Measurements from ENCODE around the gene ZNF536.

DNA sequence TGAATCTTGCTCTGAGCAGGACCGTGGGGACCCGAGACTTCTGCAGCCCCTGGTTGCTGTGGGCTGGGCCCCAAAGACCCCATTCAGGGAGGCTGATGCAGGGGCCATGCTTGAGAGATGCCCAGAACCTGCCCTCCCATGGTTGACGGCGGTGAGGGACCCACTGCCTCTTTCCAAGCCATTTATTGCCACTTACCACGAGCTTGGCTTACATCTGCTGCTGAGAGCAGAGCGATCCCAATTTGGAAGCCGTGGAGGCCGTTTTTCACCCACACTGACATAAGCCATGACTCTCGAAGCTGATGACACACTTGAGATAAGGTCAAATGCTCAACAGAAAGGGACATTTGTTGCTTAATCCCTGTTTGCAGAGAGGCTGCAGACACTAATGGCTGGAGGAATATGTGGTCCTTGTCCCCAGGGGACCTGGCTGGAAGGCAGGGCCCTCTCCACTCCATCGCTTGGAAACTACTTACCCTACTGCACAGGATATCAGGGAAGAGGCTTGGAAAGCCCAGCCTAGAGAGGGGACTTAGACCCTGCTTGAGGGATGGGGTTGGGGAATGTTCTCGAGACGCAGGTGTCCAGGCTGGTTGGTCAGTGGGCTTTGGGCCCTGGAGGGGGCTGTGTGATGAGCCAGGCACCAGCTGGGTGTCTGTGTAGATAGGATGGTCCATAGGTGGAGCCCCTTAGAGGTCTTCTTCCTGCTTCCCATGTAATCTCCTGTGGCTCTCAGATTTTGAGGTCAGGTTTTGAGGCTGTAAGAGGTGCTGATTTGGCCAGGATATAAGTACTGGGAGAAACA, 15.3 kb downstream of the ZNF536 start:
- TF ChIP-seq, protein P1, sequence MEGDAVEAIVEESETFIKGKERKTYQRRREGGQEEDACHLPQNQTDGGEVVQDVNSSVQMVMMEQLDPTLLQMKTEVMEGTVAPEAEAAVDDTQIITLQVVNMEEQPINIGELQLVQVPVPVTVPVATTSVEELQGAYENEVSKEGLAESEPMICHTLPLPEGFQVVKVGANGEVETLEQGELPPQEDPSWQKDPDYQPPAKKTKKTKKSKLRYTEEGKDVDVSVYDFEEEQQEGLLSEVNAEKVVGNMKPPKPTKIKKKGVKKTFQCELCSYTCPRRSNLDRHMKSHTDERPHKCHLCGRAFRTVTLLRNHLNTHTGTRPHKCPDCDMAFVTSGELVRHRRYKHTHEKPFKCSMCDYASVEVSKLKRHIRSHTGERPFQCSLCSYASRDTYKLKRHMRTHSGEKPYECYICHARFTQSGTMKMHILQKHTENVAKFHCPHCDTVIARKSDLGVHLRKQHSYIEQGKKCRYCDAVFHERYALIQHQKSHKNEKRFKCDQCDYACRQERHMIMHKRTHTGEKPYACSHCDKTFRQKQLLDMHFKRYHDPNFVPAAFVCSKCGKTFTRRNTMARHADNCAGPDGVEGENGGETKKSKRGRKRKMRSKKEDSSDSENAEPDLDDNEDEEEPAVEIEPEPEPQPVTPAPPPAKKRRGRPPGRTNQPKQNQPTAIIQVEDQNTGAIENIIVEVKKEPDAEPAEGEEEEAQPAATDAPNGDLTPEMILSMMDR (IDR thresholded peaks at IDR 0.05) = no peak
- TF ChIP-seq POLR2A (IDR thresholded peaks at IDR 0.05) = no peak
